ENCODE data around the gene RHBDF1. TPM values are rescaled to one million over a fixed set of nuclear protein-coding genes. Genes with fewer than 3 reads are reported as not detected.
"Not testable (repeated sequence)": the region's sequence is repeated elsewhere in the genome, so short reads cannot be mapped to it uniquely, and the experiment has no call there.

Gene RHBDF1
- total RNA-seq, 4 donors from 2014 or later = 14.7 to 79.0 (median 31.1) TPM

GRCh38 chr16:10772-11171, 61.7 kb downstream of the RHBDF1 start:
- H3K4me3 ChIP-seq; H3K27me3 ChIP-seq; intact Hi-C loops (cut with DNase I; ENCODE audit: low total_unique reads); H3K4me1 ChIP-seq; H3K36me3 ChIP-seq; H3K9me3 ChIP-seq; H3K27ac ChIP-seq: not testable (repeated sequence)
- peak in 1 of 4 experiments; percentile 34 for TF ChIP-seq CTCF (IDR thresholded peaks at IDR 0.05)
- peak; percentile 92 to 98 for DNase-seq

GRCh38 chr16:9903-10665, 62.3 kb downstream of the RHBDF1 start:
- DNase-seq = peak in 1 of 2 donors; percentile 41
- H3K27ac ChIP-seq = no peak overlapping the region

More at GRCh38 chr16:9903-10665, 62.3 kb downstream of the RHBDF1 start:
- Histone ChIP-seq H3K9me3 (no peaks in the 10 kb centered on the region), H3K36me3 (no peaks in the 10 kb centered on the region), H3K4me1 (no peaks in the 10 kb centered on the region), H3K4me3 (no peak overlapping the region), H3K27me3 (no peaks in the 10 kb centered on the region)
- TF ChIP-seq CTCF (IDR thresholded peaks at IDR 0.05) = no peak
- TF ChIP-seq POLR2A (IDR thresholded peaks at IDR 0.05) = no peak
- intact Hi-C loops (cut with DNase I; ENCODE audit: low total_unique reads) = no loop called here

Small RNA genes within 50 kb of the gene (microRNA-seq; reads per million reads assigned to microRNA genes)
- not detected for gene MIR6859-4 (ENCODE audit: borderline microRNAs expressed, borderline replicate concordance)

Small RNA genes within 50 kb of the gene (small RNA-seq; reads per million reads assigned to genes)
- gene MIR6859-4 (not detected), gene Z69720.2 (not detected)

Other genes starting within 250 kb of the RHBDF1 start
- gene POLR3K, start 19.0 kb downstream of the RHBDF1 start, total RNA-seq = 10 to 100 TPM in 1 of 4 donors, 1 to 10 TPM in 2, under 1 TPM in 1; 0.51 to 12.3 (median 4.0) TPM
- gene SNRNP25, start 18.8 kb downstream of the RHBDF1 start, total RNA-seq = 10 to 100 TPM in 3 of 4 donors, 1 to 10 TPM in 1; 8.0 to 38.4 (median 21.6) TPM
- 100 to 1,000 TPM in 1 of 4 donors, 10 to 100 TPM in 3; 35.7 to 305 (median 63.7) TPM for gene MPG, start 5.6 kb upstream of the RHBDF1 start, total RNA-seq
- 10 to 100 TPM; 13.9 to 34.8 (median 18.7) TPM for gene NPRL3, start 66.0 kb upstream of the RHBDF1 start, total RNA-seq
- gene HBZ, start 80.0 kb upstream of the RHBDF1 start, total RNA-seq = under 1 TPM in 1 of 4 donors, not detected in 3; 0.76 TPM
- 1 to 10 TPM in 1 of 4 donors, not detected in 3; 1.4 TPM for gene HBM, start 93.3 kb upstream of the RHBDF1 start, total RNA-seq
- 100 to 1,000 TPM in 3 of 4 donors, 10 to 100 TPM in 1; 52.8 to 638 (median 317) TPM for gene HBA2, start 100.2 kb upstream of the RHBDF1 start, total RNA-seq
- 100 to 1,000 TPM in 3 of 4 donors, 10 to 100 TPM in 1; 42.0 to 398 (median 263) TPM for gene HBA1, start 104.0 kb upstream of the RHBDF1 start, total RNA-seq
- 1 to 10 TPM in 1 of 4 donors, not detected in 3; 4.1 TPM for gene HBQ1, start 107.8 kb upstream of the RHBDF1 start, total RNA-seq
- 100 to 1,000 TPM in 2 of 4 donors, 10 to 100 TPM in 2; 47.6 to 118 (median 93.9) TPM for gene LUC7L, start 156.8 kb upstream of the RHBDF1 start, total RNA-seq
- 10 to 100 TPM in 2 of 4 donors, 1 to 10 TPM in 2; 5.6 to 65.5 (median 30.1) TPM for gene FAM234A, start 162.2 kb upstream of the RHBDF1 start, total RNA-seq
- gene RGS11, start 203.3 kb upstream of the RHBDF1 start, total RNA-seq = 1 to 10 TPM in 3 of 4 donors, not detected in 1; 1.1 to 2.4 (median 2.3) TPM
- gene ARHGDIG, start 208.0 kb upstream of the RHBDF1 start, total RNA-seq = 1 to 10 TPM in 1 of 4 donors, not detected in 3; 2.1 TPM
- under 1 TPM in 1 of 4 donors, not detected in 3; 0.97 TPM for gene PDIA2, start 210.5 kb upstream of the RHBDF1 start, total RNA-seq